D341Med (cell line): Measurements from ENCODE around the gene MSL1.
"Not testable (repeated sequence)": the region's sequence is repeated elsewhere in the genome, so short reads cannot be mapped to it uniquely, and the experiment has no call there.

Experiments used
- DNase-seq: peaks from one replicate; pipeline ENCODE4 v3.0.0; 2012; ENCODE audit warnings: low spot score

MSL1 gene

DNA sequence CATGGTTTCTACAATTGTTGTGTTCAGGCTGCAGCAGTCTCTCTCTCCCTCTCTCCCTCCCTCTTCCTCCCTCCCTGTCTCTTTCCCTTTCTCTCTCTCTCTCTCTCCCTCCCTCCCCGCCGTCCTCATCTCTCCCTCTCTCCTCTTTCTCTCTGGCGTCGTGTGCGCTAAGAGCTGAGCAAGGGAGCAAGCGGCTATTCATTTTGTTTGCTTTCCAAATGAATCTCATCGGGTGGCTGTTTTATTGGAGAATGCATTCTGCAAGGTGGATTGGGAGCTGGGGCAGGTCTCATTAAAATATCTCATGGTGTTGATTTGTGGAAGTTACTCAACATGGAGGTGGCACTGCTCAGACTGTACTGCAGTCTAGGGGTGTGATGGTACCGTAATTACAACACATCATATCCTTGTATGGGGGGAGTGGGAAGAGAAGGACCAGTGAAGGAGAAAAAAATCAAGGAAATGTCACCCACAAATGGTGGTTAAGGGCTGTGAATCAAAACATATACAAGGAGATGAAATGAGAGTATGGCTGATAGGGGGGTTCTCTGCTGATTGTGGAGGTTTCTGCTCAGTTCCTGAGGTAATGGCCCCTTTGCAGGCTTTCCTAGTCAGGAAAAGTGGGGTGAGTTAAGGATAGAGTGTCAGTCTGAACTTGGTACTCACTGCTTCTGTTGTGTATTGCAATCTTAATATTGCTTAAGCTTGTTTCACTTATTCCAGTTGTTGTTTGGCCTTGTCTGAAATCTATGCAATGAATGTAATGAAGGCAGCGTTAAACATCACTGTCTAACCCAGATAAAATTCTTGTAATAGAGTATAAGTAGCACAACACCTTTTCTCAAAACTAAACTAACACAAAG is 2.7 kb downstream of the MSL1 start:
- no peak for DNase-seq

GRCh38 chr17:40129498-40129897 is 7.7 kb downstream of the MSL1 start:
- DNase-seq: no peak

DNA sequence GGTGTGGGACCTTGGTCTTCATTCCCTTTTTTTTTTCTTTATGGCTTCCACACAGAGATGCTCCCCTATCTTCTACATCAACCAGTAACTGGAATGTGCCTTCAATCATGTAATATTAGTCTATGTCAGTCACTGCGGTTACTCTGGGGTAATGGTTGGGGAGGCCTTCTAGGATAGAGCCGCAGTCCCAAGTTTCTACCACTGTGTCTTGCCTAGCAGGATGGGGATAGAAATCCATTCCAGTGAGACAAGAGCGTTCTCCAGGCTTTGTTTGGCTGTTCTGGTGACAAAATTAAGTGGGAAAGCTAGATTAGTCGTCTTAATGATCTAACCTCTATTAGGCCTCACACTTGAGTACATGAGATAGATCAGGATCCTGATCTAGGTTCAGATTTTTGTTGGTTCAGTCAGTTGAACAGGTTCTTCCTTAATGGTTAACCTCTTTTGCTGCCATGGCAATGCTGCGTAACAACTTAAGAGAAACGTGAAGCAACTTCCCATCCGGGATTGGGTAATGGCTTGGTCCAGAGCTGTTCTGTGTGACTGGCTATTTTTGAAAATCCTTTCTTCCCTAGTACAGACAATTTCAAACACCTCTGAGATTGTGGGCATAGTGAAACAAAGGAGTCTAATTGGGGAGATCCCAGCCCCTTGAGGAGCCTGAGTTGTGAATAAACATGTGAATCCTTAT is 8.7 kb downstream of the MSL1 start:
- DNase-seq: no peak

DNA sequence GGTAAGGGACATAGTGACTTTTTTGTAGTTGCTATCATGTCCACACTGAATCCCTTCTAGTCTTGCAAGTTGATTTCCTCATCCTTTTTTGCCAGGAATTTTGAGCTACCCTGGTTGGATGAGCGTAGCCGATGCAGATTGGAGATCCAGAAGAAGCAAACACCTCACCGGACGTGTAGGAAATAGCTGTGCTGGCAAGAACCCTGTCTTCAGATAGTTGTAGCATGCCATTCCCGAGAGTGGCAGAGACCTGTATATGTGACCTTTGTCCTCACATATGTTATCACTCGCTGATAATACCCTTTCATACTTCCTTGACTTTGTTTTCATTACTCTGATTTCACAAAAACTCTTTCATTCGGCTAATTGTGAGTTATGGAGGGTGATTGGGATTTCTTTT is 12.4 kb downstream of the MSL1 start:
- no peak for DNase-seq

GRCh38 chr17:40135817-40136216 is 14.0 kb downstream of the MSL1 start:
- no peak for DNase-seq

DNA sequence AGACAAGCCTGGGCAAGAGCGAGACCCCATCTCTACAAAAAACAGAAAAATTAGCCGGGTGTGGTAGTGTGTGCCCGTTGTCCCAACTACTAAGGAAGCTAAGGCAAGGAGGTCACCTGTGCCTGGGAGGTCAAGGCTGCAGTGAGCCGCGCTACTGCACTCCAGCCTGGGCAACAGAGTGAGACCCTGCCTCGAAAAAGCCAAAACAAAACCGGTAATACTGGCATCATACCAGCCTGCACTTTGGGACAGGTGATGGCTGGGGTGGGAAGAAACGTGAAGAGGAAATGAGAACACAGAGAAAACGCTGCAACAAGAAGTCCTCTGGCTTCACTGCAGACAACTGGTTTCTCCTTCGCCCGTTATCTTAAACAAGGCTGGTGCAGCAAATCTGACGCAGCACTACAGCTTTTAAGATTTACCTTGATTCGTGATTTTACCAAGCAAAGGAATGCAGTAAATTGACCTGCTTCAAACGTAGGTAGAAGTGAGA is 17.8 kb downstream of the MSL1 start:
- DNase-seq: no peak

- not testable (repeated sequence) for DNase-seq
Observed at GRCh38 chr17:40143166-40143565, 21.4 kb downstream of the MSL1 start.

GRCh38 chr17:40145476-40145875 is 23.7 kb downstream of the MSL1 start:
- DNase-seq: no peak

- no peak for DNase-seq
Observed at GRCh38 chr17:40148527-40148926, 26.8 kb downstream of the MSL1 start.

DNA sequence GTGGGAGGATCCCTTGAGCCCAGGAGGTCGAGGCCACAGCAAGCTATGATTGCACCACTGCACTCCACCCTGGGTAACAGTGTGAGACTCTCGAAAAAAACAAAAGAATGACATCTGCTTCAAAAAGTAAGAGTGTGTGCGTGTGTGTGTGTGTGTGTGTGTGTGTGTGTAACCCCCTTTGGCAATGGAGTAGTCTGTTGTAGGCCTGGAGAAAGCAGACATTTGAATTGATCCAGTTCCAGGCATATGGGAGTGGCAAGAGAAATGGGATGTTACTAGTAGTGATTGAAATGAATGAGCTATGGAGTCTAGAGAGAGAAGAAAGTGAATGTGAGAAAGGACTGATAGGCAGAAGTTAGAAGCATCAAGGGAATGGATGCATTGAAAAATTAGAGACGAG is 28.5 kb downstream of the MSL1 start:
- no peak for DNase-seq

GRCh38 chr17:40151414-40151963 is 29.7 kb downstream of the MSL1 start:
- no peak for DNase-seq

- DNase-seq: no peak
Observed at GRCh38 chr17:40153603-40154236, 31.9 kb downstream of the MSL1 start.

DNA sequence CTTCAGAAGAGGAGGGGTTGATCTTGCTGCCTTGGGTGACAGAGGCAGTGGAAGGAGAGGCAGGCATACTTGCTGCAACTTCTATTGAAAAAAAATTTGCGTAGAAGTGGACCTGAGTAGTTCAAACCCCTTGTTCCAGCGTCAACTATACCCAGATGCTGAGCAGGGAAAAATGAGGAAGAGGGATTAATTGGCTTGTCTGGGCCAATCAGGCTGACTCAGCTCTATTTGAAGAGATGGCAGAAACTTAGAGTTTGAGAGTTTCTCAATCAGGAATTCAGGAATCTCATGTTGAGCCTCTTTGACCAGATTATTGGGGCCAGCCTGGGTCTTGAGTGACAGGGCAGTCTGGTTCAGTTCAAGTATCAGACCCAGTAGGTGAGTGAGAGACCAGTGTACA is 36.2 kb downstream of the MSL1 start:
- DNase-seq: no peak

- DNase-seq: no peak
Observed at GRCh38 chr17:40158438-40159013, 36.8 kb downstream of the MSL1 start.

DNA sequence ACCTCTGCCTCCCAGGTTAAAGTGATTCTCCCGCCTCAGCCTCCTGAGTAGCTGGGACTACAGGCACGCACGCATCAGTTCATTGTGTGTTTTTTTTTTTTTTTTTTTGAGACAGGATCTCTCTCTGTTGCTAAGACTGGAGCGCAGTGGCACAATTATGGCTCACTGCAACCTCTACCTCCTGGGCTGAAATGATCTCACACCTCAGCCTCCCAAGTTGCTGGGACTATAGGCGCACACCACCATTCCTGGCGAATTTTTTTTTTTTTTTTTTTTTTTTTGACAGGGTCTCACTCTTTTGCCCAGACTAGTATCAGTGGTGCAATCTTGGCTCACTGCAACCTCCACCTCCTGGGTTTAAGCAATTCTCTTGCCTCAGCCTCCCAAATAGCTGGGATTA is 37.7 kb downstream of the MSL1 start:
- DNase-seq: no peak

DNA sequence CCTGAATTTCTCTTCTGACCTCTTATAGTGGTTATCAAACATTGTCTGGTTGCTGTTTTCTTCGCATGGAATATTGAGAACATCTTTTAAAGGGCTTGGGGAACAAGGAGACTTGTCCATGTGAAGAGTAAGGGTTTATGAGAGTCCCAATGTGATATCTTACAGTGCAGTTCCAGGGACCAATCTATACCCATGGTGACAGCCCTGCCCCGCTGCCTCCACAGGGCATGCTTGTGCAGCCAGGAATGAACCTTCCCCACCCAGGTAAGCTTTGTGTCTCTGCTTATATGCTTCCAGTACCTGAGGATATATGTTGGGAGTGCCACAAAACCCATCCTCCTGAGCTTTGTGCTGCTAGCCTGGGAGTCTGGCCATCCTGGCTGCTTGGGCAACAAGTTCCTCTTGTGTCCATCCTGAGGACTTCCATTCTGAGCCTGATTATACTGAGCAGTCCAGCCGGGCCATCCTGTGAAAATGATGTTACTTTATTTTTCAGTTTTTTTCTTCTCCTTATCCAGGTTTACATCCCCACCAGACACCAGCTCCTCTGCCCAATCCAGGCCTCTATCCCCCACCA is 46.0 kb downstream of the MSL1 start:
- no peak for DNase-seq

DNA sequence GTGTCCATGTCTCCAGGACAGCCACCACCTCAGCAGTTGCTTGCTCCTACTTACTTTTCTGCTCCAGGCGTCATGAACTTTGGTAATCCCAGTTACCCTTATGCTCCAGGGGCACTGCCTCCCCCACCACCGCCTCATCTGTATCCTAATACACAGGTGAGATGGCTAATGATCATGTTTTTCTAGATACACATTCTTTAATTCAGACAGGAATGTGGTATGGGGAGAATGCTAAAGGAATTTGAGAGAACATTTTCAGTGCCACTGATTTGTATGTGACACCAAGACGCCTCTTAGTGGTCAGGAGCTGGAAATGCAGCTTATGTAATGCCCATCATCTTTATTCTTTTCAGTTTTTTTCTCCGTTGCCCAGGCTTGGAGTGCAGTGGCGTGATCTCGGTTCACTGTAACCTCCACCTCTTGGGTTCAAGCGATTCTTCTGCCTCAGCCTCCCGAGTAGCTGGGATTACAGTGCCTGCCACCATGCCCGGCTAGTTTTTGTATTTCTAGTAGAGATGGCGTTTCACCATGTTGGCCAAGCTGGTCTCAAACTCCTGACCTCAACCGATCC is 46.6 kb downstream of the MSL1 start:
- DNase-seq: peak; percentile 76

- DNase-seq: no peak
Observed at GRCh38 chr17:40170325-40170724, 48.6 kb downstream of the MSL1 start.

- DNase-seq: no peak
Observed at GRCh38 chr17:40171750-40172149, 50.0 kb downstream of the MSL1 start.

DNA sequence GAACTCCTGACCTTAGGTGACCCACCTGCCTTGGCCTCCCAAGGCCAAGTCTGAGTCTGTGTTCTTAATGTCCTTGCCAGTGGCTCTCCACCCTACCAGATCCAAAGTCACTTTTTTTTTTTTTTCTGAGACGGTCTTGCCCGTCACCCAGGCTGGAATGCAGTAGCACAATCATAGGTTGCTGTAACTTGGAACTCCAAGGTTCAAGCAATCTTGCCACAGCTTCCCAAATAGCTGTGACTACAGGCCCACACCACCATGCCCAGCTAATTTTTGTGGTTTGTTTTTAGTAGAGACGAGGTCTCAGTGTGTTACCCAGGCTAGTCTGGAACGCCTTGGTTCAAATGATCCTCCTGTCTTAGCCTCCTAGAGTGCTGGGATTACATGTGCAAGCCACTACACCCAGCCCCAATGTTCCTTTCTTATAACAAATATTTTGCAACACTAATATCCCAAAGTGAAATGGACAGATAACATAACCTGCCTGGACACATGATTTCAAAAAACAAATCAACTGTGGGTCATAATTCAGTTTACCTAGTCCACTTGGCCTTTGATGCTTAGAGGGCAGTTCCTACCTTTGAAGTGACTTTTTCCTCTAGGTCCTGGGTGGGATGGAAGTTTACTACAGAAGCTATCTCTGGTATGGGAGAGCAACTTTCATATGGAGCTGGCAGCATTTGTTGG is 51.5 kb downstream of the MSL1 start:
- no peak for DNase-seq

- DNase-seq: no peak
Observed at GRCh38 chr17:40173778-40174135, 52.0 kb downstream of the MSL1 start.
